ENCODE measurements around the gene NPPC.

- no peak for TF ChIP-seq POLR2A (IDR thresholded peaks at IDR 0.05)
- no peak for TF ChIP-seq CTCF (IDR thresholded peaks at IDR 0.05 in 4 of 5, conservative IDR thresholded peaks at IDR 0.05 in 1 of 5)
These were observed 42.6 kb upstream of the NPPC start for GRCh38 chr2:231968820-231969219.
